ENCODE data around the gene CMTM8.

CMTM8 gene

DNA sequence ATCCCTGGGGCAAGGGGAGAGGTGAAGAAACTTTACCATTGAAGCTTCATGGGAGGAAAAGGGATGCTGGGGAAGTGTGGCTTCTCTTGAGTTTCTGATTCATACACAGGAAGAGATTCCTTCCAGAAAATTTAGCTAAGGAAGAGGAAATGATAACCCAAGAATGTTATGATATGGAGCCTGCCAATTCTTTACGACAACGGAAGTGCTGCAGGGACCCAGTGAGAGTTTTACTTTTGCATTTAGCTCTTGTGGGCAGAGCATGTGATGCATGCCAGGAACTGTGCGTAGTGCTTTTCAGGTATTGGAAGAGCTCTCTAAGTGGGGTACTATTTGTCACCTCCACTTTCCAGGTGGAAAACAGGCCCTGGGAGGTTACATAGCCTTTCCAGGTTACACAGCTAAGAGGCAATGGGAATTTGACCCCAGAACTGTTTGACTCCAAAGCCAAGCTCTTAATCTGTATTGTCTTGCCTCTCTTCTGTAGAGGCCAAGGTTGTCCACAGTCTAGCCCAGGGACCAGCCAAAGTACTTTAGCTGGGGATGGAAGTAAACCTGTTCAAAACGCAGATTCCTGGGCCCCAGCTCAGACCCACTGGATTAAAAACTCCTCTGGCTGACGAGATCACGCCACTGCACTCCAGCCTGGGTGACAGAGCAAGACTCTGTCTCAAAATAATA, 176.2 kb downstream of the CMTM8 start:
- peak in 2 of 3 donors; percentile 50 to 76 for DNase-seq

DNA sequence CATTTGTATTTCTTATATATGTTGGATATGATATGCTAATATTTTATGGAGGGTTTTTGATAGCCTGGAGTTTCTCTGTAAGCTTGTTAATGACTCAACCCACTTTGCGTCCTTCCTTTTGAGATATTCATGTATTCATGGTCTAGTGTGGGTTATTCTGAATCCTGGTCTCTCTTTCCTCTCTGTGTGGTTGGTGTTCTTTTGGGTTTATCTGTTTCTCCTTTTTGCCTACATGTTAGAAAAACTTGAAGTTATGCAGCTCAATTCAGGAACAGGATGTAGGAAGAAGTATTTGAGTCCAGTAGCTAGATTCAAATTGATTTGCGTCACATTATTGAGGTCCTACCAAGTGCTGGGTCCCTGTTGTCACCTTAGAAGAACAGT, 181.3 kb downstream of the CMTM8 start:
- DNase-seq, result peak; percentile 25 to 62 (median 49)

All from suppressor macrophage treated with lipopolysaccharide for 1 hour (primary cell).